Measurements from ENCODE around the gene TPH2. TPM values are rescaled to one million over a fixed set of nuclear protein-coding genes. Genes with fewer than 3 reads are reported as not detected.

TPH2 gene
- total RNA-seq, 2 experiments from 2014 or later: not detected

- DNase-seq: no peak
- H3K27me3 Mint-ChIP-seq: peaks cover 6% of the 10 kb centered on the region
- ChIA-PET CTCF (no interaction called here), POLR2A (no interaction called here)
- no peak overlapping the region for H3K4me3 Mint-ChIP-seq
- H3K36me3 Mint-ChIP-seq (ENCODE audit: low read depth): no peaks in the 10 kb centered on the region
- H3K9me3 Mint-ChIP-seq: no peaks in the 10 kb centered on the region
- no peaks in the 10 kb centered on the region for H3K4me1 Mint-ChIP-seq
- H3K27ac Mint-ChIP-seq: no peak overlapping the region
These were observed 33.9 kb downstream of the TPH2 start for GRCh38 chr12:71972441-71973074.

GRCh38 chr12:71973687-71974086 lies 35.0 kb downstream of the TPH2 start:
- ChIA-PET CTCF (no interaction called here), POLR2A (no interaction called here)
- Mint-ChIP-seq H3K27ac (no peak overlapping the region), H3K27me3 (peaks cover 5% of the 10 kb centered on the region), H3K4me1 (no peaks in the 10 kb centered on the region), H3K9me3 (no peaks in the 10 kb centered on the region), H3K4me3 (no peak overlapping the region), H3K36me3 (ENCODE audit: low read depth) (no peaks in the 10 kb centered on the region)
- DNase-seq: no peak

GRCh38 chr12:71980538-71980937 lies 41.9 kb downstream of the TPH2 start:
- CTCF ChIA-PET: interaction anchor here (0.6 kb wide), 1 partner anchor 602 kb away, joined by 4 read pairs; no protein-coding TSS in a partner anchor
- no peak overlapping the region for H3K4me3 Mint-ChIP-seq
- POLR2A ChIA-PET: no interaction called here
- H3K36me3 Mint-ChIP-seq (ENCODE audit: low read depth): no peaks in the 10 kb centered on the region
- H3K27ac Mint-ChIP-seq: no peak overlapping the region
- no peaks in the 10 kb centered on the region for H3K4me1 Mint-ChIP-seq
- no peak for DNase-seq
- H3K27me3 Mint-ChIP-seq: peaks cover 3% of the 10 kb centered on the region
- H3K9me3 Mint-ChIP-seq: no peaks in the 10 kb centered on the region

DNA sequence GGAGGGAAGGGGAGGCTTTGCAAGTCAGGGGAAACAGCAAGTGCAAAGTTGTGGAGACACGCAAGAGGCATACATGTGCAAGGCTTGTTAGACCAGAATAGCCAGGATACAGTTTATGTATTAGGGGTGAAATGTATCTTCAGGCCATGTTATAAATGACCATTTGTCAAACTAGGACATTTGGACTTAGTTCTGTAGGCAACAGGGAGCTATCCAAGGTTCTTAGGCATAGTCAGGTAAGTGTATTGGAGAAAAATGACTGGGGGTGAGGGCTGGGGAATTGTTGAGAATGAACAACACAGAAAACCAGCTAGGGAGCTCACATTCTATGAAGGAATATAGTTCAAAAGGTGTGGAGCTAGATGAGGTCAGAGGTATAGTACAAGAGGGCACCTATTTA lies 42.5 kb downstream of the TPH2 start:
- Mint-ChIP-seq H3K9me3 (no peaks in the 10 kb centered on the region), H3K4me3 (no peak overlapping the region), H3K36me3 (ENCODE audit: low read depth) (no peaks in the 10 kb centered on the region), H3K27ac (no peak overlapping the region), H3K27me3 (peaks cover 3% of the 10 kb centered on the region), H3K4me1 (no peaks in the 10 kb centered on the region)
- DNase-seq: no peak
- ChIA-PET POLR2A (no interaction called here), CTCF (no interaction called here)

GRCh38 chr12:71994715-71995114 lies 56.1 kb downstream of the TPH2 start:
- H3K9me3 Mint-ChIP-seq: no peaks in the 10 kb centered on the region
- H3K27ac Mint-ChIP-seq: no peak overlapping the region
- no peak for DNase-seq
- ChIA-PET CTCF (no interaction called here), POLR2A (no interaction called here)
- no peaks in the 10 kb centered on the region for H3K4me1 Mint-ChIP-seq
- H3K27me3 Mint-ChIP-seq: peaks cover 14% of the 10 kb centered on the region
- no peaks in the 10 kb centered on the region for H3K36me3 Mint-ChIP-seq (ENCODE audit: low read depth)
- H3K4me3 Mint-ChIP-seq: no peak overlapping the region

DNA sequence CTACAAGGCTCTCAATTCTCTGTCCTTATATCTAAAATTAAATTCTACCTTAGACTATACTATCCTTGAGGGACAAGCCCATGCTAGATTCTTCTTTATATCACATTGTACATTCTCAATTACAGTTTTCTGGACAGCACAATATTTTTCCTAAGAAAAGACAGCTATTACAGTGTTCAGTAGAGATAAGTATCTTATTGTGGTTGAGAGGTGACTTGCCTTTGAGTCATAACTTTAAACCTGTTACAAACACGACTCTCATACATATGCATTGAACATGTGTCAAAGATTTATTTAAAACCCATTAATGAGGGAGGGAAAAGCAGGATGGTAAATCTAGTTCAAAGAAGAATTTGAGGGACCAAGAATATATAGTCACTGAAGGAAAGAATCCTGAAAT lies 61.1 kb downstream of the TPH2 start:
- Mint-ChIP-seq H3K36me3 (ENCODE audit: low read depth) (no peaks in the 10 kb centered on the region), H3K27me3 (peaks cover 25% of the 10 kb centered on the region), H3K4me3 (no peak overlapping the region), H3K9me3 (no peaks in the 10 kb centered on the region), H3K4me1 (no peaks in the 10 kb centered on the region), H3K27ac (no peak overlapping the region)
- POLR2A ChIA-PET: no interaction called here
- DNase-seq: no peak
- CTCF ChIA-PET: no interaction called here

- POLR2A ChIA-PET: no interaction called here
- H3K4me1 Mint-ChIP-seq: no peaks in the 10 kb centered on the region
- H3K36me3 Mint-ChIP-seq (ENCODE audit: low read depth): no peaks in the 10 kb centered on the region
- H3K27ac Mint-ChIP-seq: no peak overlapping the region
- CTCF ChIA-PET: interaction anchor here (0.6 kb wide), 1 partner anchor 81 kb away, joined by 3 read pairs; no protein-coding TSS in a partner anchor
- DNase-seq: no peak
- no peaks in the 10 kb centered on the region for H3K9me3 Mint-ChIP-seq
- peaks cover 34% of the 10 kb centered on the region for H3K27me3 Mint-ChIP-seq
- H3K4me3 Mint-ChIP-seq: no peak overlapping the region
These were observed 62.5 kb downstream of the TPH2 start for GRCh38 chr12:72000969-72001648.

- no peaks in the 10 kb centered on the region for H3K36me3 Mint-ChIP-seq (ENCODE audit: low read depth)
- peaks cover 36% of the 10 kb centered on the region for H3K27me3 Mint-ChIP-seq
- no peak for DNase-seq
- no peak overlapping the region for H3K27ac Mint-ChIP-seq
- ChIA-PET POLR2A (no interaction called here), CTCF (no interaction called here)
- H3K4me1 Mint-ChIP-seq: no peaks in the 10 kb centered on the region
- H3K4me3 Mint-ChIP-seq: no peak overlapping the region
- H3K9me3 Mint-ChIP-seq: no peaks in the 10 kb centered on the region
These were observed 68.1 kb downstream of the TPH2 start for GRCh38 chr12:72006766-72007165.

DNA sequence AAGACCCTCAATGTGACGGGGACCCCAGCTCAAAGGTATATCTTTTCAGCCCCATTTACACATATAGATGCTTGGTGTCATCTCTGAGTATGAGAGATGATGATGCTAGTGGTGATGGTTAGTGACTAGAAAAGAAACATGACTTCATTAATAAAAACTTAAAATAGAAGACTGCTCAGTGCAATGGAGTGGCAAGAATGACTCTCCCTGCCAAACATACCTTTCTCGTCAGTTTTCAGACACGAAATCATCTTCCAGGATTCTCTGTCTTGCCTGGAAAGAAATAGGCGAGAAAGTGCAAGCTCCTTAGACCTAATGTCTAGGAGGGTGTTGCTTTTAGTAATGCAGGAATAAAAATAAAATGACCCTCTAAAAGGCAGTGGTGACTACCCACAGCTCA lies 71.7 kb downstream of the TPH2 start:
- no peak overlapping the region for H3K27ac Mint-ChIP-seq
- no peaks in the 10 kb centered on the region for H3K9me3 Mint-ChIP-seq
- CTCF ChIA-PET: no interaction called here

GRCh38 chr12:72011374-72011773 lies 72.7 kb downstream of the TPH2 start:
- Mint-ChIP-seq H3K36me3 (ENCODE audit: low read depth) (no peaks in the 10 kb centered on the region), H3K9me3 (no peaks in the 10 kb centered on the region), H3K27me3 (peaks cover 19% of the 10 kb centered on the region), H3K4me3 (no peak overlapping the region), H3K4me1 (peaks cover 1% of the 10 kb centered on the region), H3K27ac (no peak overlapping the region)
- CTCF ChIA-PET: no interaction called here
- no peak for DNase-seq
- POLR2A ChIA-PET: no interaction called here

More for the DNA sequence above, 71.7 kb downstream of the TPH2 start:
- peaks cover 1% of the 10 kb centered on the region for H3K4me1 Mint-ChIP-seq
- POLR2A ChIA-PET: no interaction called here
- DNase-seq: no peak
- no peak overlapping the region for H3K4me3 Mint-ChIP-seq
- H3K36me3 Mint-ChIP-seq (ENCODE audit: low read depth): no peaks in the 10 kb centered on the region
- peaks cover 27% of the 10 kb centered on the region for H3K27me3 Mint-ChIP-seq

DNA sequence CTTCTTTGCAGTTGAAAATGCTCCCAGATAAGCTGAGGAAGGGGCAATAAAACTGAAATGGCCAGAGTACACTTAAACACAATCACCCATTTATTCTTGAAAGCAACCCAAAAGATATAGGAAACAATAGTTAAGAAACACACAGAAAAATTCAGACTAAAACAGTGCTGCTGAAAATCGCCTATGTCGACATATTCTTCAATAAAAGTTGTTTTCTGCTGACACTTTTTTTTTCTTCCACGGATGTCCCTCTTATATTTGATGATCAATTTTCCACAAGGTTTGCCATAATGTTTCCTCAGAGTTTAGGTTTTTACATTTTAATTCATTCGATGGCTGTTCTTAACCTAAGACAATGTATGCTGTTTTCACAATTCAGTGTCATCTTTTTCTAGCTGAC lies 74.2 kb downstream of the TPH2 start:
- DNase-seq: no peak
- H3K27me3 Mint-ChIP-seq: peaks cover 17% of the 10 kb centered on the region
- peaks cover 1% of the 10 kb centered on the region for H3K4me1 Mint-ChIP-seq
- no peaks in the 10 kb centered on the region for H3K9me3 Mint-ChIP-seq
- no peak overlapping the region for H3K27ac Mint-ChIP-seq
- H3K36me3 Mint-ChIP-seq (ENCODE audit: low read depth): no peaks in the 10 kb centered on the region
- H3K4me3 Mint-ChIP-seq: no peak overlapping the region
- ChIA-PET POLR2A (no interaction called here), CTCF (no interaction called here)

DNA sequence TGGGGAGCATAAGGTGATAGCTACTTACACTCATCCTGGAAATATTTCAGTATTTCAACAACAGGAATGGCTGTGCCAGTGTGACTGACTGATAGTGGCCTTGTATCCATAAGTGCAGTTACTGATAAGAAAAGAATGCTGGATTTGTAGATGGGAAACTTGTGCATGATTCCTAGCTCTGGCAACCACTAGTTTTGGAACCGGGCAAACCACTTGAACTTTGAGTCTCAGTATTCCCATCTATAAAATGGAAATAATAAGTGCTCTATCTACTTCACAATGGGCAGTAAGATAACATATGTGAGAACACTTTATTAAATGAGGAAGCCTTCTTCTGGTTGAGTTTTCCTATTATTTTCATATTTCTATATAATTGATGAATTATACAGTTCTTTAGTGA lies 77.2 kb downstream of the TPH2 start:
- ChIA-PET CTCF (no interaction called here), POLR2A (no interaction called here)
- Mint-ChIP-seq H3K4me3 (no peak overlapping the region), H3K27ac (no peak overlapping the region), H3K36me3 (ENCODE audit: low read depth) (no peaks in the 10 kb centered on the region), H3K9me3 (no peaks in the 10 kb centered on the region), H3K4me1 (peaks cover 1% of the 10 kb centered on the region), H3K27me3 (peaks cover 25% of the 10 kb centered on the region)
- no peak for DNase-seq

GRCh38 chr12:72017054-72017651 lies 78.5 kb downstream of the TPH2 start:
- Mint-ChIP-seq H3K9me3 (no peaks in the 10 kb centered on the region), H3K4me1 (peaks cover 1% of the 10 kb centered on the region), H3K36me3 (ENCODE audit: low read depth) (no peaks in the 10 kb centered on the region), H3K27ac (no peak overlapping the region), H3K27me3 (peaks cover 21% of the 10 kb centered on the region), H3K4me3 (no peak overlapping the region)
- peak; percentile 64 for DNase-seq
- ChIA-PET POLR2A (no interaction called here), CTCF (no interaction called here)

DNA sequence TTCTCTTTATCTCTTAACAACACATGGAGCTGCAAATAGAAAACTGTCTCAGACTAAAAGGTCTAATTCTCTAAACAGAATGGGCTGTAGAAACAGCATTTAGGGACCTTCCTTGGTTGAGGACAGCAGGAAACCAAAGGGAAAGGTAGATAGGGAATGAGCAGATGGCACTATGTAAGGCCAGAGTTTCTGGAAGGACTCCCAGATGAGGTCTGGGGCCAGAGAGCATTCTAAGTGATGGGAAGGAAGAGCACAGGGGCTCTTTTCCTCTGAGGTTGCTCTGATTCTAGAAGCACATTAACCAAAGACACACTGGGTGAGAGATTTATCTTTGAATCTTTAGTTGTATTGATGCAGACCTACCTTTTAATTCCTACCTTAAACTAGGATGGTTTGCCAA lies 79.4 kb downstream of the TPH2 start:
- no peaks in the 10 kb centered on the region for H3K9me3 Mint-ChIP-seq
- no peak overlapping the region for H3K4me3 Mint-ChIP-seq
- no peak for DNase-seq
- H3K27me3 Mint-ChIP-seq: peaks cover 16% of the 10 kb centered on the region
- H3K27ac Mint-ChIP-seq: no peak overlapping the region
- ChIA-PET CTCF (no interaction called here), POLR2A (no interaction called here)
- peaks cover 1% of the 10 kb centered on the region for H3K4me1 Mint-ChIP-seq
- no peaks in the 10 kb centered on the region for H3K36me3 Mint-ChIP-seq (ENCODE audit: low read depth)
